ENCODE measurements around the gene A1BG.

GRCh38 chr19:58379246-58379645, 26.0 kb upstream of the A1BG start:
- TF ChIP-seq CTCF (IDR thresholded peaks at IDR 0.05) (no peak), POLR2A (IDR thresholded peaks at IDR 0.05) (no peak), EP300 (IDR thresholded peaks at IDR 0.05) (no peak), POLR2AphosphoS5 (IDR thresholded peaks at IDR 0.05) (no peak)

All from suprapubic skin (tissue), 4 donors.